ENCODE results near the gene PLEKHA3.
"Not testable (repeated sequence)": the region's sequence is repeated elsewhere in the genome, so short reads cannot be mapped to it uniquely, and the experiment has no call there.

The PLEKHA3 gene

DNA sequence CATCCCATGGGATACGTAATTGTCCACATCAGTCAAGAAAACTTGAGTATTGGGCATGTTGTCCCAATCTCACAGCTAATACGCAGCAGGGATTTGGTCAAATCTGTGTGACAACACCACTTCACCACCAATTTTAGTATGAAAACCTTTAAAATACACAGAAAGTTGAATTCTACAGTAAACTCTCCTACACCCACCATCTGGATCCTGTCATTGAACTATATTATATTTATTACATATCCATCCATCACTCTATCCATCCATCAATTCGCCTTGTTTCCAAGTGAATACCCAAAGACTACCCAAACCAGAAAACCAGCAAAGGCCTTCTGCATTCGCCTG is 1.0 kb upstream of the PLEKHA3 start:
- DNase-seq: peak; percentile 51 to 63

- DNase-seq: no peak
Measured at GRCh38 chr2:178479758-178480226, 465 bp upstream of the PLEKHA3 start.

DNA sequence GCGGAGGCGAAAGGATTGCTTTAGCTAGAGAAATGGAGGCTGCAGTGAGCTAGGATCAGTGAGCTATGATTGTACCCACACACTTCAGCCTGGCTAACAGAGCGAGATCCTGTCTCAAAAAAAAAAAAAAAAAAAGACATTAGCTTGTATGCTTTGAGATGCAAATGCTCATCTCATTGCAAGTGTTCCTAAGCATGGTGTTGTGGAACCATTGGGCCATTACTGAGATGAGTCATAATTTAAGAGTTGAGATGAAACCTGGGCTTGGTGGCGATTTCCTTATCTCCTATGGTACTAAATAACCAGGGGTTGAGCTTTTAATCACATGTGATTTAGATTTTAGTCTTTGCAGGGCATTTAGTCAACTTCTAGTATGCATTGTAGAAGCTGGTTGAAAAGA is 2.2 kb downstream of the PLEKHA3 start:
- DNase-seq: no peak

GRCh38 chr2:178484245-178485041 is 4.2 kb downstream of the PLEKHA3 start:
- no peak for DNase-seq

DNA sequence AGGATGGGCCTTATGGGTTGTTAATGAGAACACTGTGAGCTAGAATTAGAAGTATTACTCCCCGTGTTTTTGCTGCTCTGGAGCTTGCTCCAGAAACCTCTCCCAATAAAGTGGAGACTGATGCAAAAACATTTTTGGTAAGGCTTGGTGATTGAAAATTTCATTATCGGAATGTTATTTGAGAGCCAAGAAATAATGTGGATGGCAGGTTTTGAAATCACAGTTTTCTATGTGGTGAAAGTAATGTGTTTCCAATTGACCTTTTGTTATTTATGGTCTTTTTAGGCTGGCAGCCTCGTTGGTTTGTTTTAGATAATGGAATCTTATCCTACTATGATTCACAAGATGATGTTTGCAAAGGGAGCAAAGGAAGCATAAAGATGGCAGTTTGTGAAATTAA is 5.1 kb downstream of the PLEKHA3 start:
- no peak for DNase-seq

GRCh38 chr2:178491612-178492011 is 11.4 kb downstream of the PLEKHA3 start:
- DNase-seq: no peak

GRCh38 chr2:178496049-178496448 is 15.8 kb downstream of the PLEKHA3 start:
- no peak for DNase-seq

- DNase-seq: no peak
Measured at GRCh38 chr2:178498137-178498536, 17.9 kb downstream of the PLEKHA3 start.

GRCh38 chr2:178499640-178500039 is 19.4 kb downstream of the PLEKHA3 start:
- no peak for DNase-seq

GRCh38 chr2:178502751-178503150 is 22.5 kb downstream of the PLEKHA3 start:
- DNase-seq: no peak

DNA sequence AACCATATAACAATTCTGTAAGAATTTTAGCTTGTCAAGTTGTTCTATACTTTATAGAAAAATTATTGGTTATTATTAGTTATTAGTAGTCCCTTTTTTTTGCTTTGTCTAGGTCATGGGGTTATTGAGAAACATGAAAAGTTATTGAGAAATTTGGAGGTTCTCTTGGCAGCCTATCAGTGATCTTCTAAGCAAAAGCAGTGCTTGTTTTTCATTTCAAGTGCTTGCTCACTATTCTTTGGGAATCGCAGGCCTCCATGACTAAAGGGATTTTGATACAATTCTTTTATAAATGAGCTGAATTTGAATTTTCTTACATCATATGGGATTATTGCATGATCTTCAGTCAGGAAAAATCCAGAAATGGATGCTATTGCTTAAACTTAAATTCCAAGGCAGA is 25.8 kb downstream of the PLEKHA3 start:
- no peak for DNase-seq

- no peak for DNase-seq
Measured at GRCh38 chr2:178506524-178506923, 26.3 kb downstream of the PLEKHA3 start.

DNA sequence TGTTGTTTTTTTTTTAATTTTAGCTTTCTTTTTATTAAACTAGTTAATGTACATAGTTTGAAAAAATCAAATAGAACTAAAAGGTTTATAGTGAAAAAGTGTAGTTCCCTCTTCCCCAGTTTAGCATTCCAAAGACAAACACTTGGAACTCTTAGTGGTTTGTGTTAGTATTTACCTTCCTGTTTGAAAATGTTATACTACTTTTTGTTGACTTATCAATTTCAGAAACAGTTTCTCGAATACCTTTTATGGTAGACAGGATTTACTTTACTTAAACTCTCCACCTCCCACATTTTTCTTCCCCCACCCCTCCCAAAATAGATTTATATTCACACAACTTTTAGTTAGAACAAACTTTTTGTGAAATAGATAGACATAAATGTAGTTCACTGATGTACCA is 26.7 kb downstream of the PLEKHA3 start:
- no peak for DNase-seq

- peak; percentile 24 to 50 for DNase-seq
Measured at GRCh38 chr2:178508646-178509045, 28.4 kb downstream of the PLEKHA3 start.

DNA sequence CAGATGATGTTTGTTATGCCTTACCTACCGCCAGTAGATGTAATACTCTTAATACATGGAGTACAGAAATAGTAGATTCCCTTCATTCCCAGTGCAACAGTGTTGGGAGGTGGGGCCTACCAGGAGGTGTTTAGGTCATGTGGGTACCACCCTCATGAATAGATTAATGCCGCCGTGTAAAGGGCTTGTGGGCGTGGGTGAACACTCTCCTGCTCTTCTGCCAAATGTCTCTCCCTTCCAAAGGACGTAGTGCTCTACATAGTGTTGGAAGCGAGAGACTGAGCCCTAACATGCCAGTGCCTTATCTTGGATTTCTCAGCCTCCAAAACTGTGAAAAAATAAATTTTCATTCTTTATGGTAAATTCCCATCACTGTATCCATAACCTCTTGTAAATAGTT is 30.1 kb downstream of the PLEKHA3 start:
- DNase-seq: no peak

- no peak for DNase-seq
Measured at GRCh38 chr2:178512484-178512883, 32.2 kb downstream of the PLEKHA3 start.

- no peak for DNase-seq
Measured at GRCh38 chr2:178513876-178514275, 33.6 kb downstream of the PLEKHA3 start.

- no peak for DNase-seq
Measured at GRCh38 chr2:178514664-178515063, 34.4 kb downstream of the PLEKHA3 start.

DNA sequence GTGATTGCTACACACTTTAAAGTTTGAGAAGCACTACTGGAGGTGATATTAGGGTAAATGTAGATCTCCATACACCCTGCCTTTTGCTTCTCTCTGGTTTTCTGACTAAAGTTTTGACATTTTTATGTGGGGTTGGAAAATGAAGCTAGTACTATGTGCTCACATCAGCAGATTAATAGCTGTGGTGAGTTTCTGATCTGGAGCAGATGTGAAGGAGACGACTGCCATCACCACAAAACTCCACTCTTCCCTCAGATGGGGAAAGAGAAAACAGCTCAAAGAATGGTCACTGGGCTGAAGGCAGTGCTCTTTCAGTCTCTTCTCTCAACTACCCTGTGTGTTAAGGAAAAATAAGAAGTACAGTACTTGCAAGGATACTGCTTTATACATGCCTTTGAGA is 37.2 kb downstream of the PLEKHA3 start:
- no peak for DNase-seq

DNA sequence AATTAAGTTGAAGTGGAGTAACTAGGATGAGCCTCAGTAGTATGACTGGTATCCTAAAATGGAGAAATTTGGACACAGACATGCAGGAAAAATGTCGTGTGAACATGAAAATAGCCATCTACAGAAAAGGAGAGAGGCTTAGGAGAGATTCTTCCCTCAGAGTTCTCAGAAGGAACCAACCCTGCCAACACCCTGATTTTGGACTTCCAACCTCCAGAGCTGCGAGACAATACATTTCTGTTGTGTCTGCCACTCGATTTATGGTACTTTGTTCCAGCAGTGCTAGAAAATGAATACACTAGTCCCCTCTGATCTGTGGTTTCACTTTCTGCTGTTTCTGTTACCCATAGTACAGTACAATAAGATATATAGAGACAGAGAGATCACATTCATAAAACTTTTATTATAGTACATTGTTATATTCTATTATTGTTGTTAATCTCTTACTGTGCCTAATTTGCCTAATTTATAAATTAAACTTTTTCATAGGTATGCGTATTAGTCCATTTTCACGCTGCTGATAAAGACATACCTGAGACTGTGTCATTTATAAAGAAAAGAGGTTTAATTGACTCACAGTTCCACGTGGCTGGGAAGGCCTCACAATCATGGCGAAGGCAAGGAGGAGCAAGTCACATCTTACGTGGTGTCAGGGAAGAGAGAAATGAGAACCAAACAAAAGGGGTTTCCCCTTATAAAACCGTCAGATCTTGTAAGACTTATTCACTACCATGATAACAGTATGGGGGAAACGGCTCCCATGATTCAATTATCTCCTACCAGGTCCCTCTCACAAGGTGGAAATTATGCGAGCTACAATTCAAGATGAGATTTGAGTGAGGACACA is 41.3 kb downstream of the PLEKHA3 start:
- DNase-seq: no peak

DNA sequence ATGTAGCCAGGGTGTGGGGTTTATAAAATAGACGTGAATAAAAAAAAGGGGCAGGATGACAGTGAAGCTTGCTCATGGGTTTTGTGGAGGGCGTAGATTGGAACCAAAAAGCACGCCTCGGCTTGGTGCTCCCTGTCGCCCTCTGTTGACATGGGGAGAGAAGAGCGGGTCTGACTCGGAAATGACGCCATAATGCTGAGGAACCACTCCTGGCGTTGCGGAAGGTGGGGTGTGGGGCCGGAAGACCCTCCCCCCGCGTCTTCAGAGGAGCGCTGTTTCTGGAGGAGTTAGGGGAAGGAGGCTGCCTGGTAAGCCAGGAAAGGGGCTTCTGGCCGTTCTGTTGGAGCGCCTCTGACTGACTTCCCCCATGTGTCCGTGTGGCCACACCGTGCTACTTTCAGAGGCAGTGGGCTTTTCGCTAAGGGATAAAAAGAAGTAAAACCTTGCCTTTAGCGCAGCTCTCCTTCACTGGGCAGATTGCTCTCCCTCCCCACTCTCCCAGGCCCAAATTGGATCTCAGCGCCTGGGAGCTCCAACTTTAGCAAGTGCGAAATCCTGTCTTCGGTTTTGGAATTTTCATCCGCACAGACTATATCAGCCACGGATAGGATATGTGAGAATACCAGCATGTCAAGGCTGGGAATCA is 42.8 kb downstream of the PLEKHA3 start:
- peak; percentile 85 to 91 for DNase-seq

GRCh38 chr2:178523596-178524134 is 43.4 kb downstream of the PLEKHA3 start:
- peak in 1 of 2 experiments; percentile 6 for DNase-seq

DNA sequence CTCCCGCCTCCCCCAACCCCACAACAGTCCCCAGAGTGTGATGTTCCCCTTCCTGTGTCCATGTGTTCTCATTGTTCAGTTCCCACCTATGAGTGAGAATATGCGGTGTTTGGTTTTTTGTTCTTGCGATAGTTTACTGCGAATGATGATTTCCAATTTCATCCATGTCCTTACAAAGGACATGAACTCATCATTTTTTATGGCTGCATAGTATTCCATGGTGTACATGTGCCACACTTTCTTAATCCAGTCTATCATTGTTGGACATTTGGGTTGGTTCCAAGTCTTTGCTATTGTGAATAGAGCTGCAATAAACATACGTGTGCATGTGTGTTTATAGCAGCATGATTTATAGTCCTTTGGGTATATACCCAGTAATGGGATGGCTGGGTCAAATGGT is 44.8 kb downstream of the PLEKHA3 start:
- DNase-seq: not testable (repeated sequence)
